Activated CD4-positive, alpha-beta T cell treated with anti-CD3 and anti-CD28 coated beads, Interleukin-2, amount 50 U/mL, for 4 hours (primary cell): ENCODE data around the gene CCL28.
"Not testable (repeated sequence)": the region's sequence is repeated elsewhere in the genome, so short reads cannot be mapped to it uniquely, and the experiment has no call there.

Source experiments
- DNase-seq, 2 experiments: peaks; one replicate each; pipeline ENCODE4 v3.0.0-alpha.2; 2020

Gene CCL28

DNA sequence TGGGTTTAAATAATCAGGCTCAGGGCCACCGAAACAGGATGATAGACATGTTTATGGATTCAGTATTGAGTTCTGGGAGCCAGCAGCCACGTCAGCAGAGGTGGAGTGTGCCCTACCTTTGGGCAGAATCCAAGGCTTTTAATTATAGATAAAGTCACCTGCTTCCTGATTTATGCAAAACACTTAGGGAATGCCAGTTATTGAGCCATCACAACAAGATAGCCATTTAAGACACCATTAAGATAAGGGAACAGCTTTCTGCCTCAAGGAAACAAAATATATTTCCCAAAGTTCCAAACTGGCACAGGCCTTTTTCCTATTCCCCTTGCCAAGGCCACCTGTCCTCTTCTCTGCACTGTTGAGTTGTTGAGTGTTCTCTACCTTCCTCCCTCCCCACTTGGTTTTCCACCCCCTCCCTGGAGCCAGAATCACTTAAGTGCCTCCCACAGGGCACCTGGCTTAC is 2.4 kb downstream of the CCL28 start:
- DNase-seq = no peak

DNA sequence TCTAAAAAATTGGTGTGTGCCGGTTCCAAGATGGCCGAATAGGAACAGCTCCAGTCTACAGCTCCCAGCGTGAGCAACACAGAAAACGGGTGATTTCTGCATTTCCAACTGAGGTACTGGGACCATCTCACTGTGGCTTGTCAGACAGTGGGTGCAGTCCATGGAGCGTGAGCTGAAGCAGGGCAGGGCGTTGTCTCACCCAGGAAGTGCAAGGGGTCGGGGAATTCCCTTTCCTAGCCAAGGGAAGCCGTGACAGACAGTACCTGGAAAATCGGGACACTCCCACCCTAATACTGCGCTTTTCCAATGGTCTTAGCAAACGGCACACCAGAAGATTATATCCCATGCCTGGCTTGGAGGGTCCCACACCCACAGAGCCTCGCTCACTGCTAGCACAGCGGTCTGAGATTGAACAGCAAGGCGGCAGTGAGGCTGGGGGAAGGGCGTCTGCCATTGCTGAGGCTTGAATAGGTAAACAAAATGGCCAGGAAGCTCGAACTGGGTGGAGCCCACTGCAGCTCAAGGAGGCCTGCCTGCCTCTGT is 9.6 kb downstream of the CCL28 start:
- DNase-seq = not testable (repeated sequence)

DNA sequence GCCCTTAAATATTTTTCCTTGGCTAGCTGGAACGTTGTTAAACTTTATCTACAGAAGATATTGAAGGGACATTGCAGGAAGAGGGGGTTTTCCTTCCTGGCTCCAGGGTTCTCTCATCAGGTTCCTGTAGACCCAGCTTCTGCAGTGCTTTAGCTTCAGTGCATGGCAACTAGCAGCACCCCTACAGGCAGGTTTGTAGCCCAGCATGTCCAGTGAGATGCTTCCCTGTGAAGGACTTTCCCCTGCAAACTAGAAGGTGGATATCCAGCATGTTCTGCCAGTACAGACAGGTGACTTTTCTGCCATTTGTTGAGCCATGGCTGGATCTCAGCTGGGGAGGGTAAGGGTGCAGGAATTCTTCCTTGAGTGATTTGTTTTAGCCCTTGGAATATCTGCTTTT is 10.4 kb downstream of the CCL28 start:
- DNase-seq = no peak

DNA sequence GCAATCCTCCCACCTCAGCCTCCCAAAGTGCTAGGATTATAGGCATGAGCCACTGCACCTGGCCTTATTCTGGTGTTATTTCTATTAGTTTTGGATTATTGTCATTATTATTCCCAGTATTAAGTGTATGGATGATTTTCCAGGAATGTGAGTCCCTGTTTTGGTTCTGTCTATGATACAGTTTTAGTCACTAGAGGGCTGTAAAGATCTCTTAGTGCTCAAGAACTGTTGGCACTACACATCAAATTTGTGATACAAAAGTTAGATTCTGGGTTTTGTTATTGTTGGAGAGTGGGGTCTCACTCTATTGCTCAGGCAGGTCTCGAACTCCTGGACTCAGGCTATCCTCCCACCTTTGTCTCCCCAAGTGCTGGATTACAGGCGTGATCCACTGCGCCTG is 12.1 kb downstream of the CCL28 start:
- DNase-seq = no peak

DNA sequence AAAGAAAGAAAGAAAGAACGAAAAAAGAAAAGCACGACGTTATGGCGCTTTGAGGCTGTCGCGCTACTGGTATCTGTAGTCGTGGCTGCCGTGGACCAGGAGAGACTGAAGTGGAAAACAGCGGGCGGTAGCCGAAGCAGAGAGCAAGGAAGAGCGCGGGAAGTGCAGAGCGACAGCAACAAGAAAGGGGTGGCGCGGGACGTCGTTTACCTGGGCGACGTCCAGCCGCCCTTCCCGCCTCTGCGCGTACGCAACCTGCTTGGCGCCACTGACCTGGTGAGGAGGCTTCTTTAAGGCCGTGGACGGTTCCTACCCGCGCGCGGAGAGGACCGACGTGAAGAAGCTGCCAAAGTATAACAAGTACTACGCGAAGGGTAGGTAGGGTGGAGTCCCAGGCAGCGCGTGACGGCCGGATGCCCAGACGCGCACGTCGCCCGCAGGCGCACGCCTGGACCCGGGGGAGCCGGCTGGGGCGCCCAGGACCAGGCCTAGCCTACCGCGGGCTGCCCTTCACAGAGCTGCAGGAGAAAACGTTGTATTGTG is 15.4 kb downstream of the CCL28 start:
- DNase-seq = peak; percentile 26 to 30

DNA sequence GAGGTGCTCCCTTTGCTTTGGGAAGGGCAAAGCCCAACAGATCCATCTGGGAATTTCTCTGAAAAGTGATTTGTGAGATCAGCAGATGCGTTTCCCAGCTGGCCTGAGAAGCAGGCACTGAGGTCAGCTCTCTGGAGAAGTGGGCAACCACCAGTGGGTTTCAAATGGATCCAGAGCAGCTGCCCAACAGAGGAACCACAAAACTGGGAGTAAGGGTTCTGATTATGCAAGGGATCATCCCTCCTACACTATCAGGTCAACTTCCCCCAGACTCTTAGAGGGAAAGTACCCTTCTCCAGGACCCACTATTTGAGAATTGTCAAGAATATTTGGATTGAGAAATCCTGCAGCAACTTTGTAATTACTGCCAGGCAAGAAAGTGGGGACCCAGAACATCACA is 21.7 kb downstream of the CCL28 start:
- DNase-seq = no peak

DNA sequence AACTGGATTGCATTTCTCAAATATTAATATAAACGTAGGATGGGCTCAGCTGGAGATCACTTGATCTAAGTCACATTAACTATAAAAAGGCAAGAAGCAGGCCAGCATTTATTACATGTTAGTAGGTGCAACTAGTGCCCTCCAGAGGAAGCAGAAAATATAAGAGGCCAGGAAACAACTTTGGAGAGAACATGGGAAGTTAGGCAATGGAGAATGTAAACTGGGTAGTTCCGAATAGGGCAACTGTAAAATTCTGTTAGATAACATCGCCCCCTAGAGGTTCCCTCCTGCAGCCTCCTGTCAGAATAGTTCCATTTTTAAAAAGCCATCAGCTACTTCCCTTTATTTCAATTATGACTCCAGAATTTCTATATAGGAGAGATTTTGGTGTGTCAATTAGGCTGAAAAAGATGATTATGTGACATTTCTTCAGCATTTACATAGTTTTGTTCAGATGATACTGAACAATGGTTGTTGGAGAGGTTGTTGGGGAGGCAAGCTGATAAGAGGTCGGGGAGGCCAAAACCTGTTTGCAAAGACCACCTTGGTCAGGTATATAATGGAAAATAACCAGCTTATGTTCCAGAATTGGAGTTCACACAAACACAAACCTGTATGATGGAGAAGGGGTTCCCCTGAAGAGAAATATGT is 22.4 kb downstream of the CCL28 start:
- peak; percentile 27 to 37 for DNase-seq

DNA sequence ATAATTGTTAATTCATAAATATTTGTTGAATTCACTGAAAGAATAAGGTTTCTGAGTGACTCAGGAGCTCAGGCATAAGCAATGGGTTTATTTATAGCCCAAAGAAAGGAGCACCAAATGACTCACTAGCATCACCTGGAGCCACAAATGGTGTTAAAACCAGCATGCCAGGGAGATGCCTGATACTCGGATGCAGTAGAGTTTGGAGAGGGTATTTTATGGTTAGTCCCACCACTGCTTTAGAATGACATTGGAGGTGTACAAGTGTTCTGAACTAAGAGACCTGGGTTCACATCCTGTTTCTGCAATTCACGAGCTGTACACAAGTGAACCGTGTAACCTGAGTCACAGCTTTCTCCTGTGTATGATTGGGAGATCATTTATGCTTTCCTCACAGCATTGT is 25.2 kb downstream of the CCL28 start:
- DNase-seq = no peak

DNA sequence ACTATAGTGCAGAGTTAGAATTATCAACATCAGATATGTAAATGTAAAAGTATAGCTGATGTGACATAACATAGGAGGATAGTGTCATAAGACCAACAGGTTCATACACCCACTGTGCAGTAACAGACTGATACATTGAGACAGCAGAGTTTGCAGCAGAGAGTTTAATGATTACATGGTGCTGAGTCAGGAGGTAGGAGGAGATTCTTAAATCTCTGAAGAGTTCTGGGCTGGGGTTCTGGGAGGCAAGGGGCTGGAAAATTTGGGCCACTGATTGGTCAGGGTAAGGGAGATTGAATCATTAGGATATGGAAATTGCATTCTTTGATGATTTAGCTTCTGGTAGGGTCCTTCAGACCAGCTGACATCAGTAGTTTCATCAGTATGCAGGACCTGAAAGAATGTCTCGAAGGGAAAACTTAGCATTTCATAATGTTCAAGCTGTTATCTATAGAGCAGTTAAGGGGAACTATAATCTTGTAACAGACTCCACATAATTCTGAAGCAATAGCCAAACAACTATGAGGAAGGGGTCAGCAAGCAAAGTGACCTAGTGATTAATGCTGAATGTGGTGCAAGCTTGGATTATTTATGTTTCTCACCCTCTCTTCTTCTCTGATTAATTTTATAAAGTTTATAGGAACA is 35.6 kb downstream of the CCL28 start:
- DNase-seq = no peak

DNA sequence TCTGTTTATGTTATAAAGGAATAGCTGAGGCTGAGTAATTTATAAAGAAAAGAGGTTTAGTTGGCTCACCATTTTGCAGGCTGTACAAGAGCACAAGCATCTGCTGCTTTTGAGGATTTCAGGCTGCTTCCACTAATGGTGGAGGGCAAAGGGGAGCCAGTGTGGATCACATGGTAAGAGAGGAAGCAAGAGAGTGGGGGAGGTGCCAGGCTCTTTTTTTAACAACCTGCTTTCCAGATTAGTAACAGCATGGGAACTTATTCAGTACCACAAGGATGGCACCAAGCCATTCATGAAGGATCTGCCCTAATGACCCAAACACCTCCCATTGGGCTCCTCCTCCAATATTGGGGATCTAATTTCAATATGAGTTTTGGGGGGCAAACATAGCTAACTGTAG is 40.4 kb downstream of the CCL28 start:
- DNase-seq = no peak

DNA sequence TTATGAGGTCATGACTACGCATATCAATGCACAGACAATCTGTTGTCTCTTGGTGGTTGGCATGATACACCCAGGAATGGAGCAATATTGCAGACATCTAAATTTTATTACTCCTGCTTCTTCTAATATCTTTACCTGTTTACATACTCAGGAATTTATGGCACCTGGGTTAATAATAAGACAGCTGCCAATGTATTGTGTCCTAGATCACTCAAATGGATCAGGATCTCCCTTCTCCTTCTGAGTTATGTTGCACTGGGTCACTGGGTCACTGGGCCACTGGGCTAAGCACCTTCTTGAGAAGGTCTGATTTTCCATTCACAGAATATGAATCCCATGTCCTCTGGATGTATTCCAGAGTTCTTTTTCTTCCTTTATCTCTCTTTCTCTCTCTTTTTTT is 41.8 kb downstream of the CCL28 start:
- no peak for DNase-seq

DNA sequence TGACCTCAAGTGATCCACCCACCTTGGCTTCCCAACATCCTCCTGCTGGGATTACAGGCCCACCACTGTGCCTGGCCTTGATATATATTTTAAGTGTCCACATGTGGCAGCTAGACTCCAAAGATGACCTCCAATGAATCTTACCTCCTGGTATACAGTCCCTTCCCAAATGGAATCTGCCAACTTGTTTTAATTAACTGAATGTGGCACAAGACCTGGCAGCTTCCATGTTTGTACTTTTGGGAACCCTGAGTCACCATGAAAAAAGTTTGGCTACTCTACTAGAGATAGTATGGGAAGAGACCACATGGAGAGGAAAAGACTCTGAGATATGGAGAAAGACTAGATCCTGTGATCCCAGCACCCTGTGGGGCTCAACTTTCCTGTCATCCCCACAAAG is 42.5 kb downstream of the CCL28 start:
- no peak for DNase-seq

DNA sequence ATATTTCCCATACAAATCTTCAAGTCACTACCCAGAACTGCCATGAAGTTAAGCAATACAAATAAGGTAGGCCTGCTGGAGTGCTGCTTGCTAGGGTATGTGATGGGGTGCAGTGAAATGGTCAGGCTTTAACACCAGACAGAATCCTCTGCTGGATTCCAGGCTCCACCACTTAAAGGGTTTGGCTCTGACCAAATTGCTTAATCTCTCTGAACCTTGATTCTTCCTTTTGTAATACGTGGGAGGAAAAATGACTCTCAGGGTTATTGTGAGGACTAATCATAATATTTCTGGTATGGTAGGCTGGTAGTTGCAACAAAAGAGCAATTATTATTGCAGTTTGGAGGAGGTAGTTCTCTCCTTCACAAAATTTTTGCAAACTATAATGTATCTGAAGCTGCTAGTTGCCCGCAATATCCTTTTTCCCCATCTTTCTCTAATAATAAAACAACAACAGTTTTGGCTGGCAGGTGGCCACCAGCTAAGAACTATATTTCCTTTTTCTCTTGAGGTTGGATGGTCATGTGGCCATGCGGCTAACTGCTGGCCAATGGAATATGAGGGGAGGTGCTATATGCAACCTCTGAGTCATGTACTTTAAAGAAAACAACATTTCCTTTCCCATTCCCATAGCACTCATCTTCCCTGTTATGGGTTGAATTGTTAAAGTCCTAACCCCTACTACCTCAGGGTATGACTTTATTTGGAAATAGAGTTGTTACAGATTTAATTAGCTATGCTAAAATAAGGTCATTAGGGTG is 44.1 kb downstream of the CCL28 start:
- no peak for DNase-seq

DNA sequence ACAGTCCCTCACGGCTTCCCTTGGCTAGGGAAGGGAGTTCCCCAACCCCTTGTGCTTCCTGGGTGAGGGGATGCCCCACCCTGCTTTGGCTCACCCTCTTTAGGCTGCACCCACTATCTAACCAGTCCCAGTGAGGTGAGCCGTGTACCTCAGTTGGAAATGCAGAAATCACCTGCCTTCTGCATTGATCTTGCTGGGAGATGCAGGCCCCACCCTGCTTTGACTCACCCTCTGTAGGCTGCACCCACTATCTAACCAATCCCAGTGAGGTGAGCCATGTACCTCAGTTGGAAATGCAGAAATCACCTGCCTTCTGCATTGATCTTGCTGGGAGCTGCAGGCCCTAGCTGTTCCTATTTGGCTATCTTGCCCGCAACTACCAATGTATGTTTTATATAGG is 44.7 kb downstream of the CCL28 start:
- DNase-seq = no peak

DNA sequence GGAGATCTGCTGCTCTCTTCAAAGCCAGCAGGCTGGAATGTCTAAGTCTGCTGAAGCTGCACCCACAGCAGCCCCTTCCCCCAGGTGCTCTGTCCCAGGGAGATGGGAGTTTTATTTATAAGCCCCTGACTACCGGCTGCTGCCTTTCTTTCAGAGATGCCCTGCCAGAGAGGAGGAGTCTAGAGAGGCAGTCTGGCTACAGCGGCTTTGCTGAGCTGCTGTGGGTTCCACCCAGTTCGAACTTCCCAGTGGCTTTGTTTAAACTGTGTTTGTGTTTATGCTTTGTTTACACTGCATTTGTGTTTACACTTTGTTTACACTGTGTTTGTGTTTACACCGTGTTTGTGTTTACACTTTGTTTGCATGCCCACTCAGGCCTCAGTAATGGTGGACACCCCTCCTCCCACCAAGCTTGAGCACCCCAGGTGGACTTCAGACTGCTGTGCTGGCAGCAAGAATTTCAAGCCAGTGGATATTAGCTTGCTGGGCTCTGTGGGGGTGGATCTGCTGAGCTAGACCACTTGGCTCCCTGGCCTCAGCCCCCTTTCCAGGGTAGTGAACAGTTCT is 45.4 kb downstream of the CCL28 start:
- DNase-seq = not testable (repeated sequence)

DNA sequence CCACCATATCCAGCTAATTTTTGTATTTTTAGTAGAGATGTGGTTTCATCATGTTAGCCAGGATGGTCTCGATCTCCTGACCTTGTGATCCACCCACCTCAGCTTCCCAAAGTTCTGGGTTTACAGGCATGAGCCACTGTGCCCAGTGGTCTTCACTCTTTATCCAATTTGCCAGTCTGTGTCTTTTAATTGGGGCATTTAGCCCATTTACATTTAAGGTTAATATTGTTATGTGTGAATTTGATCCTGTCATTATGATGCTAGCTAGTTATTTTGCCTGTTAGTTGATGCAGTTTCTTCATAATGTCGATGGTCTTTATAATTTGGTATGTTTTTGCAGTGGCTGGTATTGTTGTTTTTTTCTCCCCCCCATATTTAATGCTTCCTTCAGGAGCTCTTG is 47.0 kb downstream of the CCL28 start:
- DNase-seq = not testable (repeated sequence)

DNA sequence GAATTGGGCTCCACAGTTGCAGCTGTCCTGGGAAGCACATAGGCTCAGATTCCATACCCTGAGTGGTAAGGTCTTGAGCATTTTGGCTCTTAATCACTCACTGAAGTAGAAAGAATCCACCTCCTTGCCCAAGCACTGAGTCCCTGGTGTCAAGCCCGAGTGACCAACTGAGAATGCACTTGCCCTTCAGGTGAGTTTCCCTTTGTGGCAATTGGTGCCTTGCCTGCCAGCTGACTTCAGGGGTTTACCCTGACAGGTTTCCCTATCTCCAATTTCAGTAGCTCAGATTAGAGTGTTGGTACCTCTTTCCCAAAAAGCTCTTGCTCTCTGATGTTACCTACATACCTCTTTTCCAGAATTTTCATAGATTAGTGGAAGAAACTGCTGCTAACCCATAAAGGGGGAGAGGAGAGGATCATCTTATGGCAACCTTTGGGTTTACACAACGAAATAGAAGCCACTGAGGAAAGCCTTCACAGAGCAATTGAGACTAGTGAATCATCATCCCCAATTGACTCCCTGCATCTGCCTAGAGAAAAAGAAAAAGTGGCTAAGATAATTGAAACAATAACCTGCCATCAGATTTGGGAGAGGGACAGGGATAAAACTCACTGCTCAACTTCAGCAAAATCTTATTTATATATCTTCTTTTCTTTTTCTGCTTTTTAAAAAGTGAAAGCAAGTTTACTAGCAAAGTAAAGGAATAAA is 48.6 kb downstream of the CCL28 start:
- DNase-seq = no peak

DNA sequence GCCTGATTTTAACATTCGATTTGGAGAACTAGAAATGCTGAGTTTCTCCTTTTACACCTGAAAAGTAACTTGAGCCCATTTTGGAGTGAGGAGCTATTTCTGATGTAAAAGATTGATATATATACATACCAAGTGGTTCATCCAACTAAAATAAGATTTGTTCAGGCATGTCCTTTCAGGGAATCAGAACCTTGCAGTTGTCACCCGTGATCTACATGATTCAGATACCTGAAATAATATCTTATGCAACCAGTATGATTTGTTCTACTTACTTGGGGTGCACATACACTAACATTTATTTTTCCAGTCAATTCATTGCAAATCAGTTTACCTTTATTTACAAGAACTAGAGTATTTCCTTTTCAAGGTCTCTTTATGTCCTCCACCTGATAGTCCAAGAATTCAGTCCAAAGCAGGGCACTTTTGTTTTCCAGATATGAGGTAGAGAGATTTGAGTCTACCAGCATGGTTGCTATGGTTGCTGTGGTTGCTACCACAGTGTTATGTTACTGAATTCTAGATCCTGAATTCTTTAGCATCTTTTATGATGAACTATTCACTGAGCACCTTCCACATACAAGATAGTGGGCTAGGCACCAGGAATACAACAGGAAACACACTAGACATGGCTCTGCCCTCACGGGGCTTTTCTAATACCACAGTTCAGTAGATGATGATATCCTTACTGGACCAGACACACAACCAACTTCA is 49.3 kb downstream of the CCL28 start:
- DNase-seq = no peak

DNA sequence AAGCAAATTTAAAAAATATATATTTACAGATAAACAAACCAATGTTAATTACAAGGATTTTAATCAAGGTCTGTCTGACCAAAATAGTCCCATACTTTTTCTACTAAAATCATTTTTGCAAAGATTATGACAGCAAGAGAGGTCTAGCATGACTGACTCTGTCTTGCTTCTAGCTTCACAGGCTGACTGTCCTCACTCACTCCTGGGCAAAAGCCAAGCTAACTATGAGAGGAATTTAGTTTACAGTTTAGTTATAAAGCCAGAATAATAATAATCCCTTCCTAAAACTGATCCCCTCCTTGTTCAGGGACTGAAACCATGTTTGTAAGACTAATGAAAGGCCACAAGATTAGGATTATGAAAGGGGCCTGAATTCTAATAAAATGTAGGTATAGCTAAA is 53.5 kb downstream of the CCL28 start:
- DNase-seq = no peak

DNA sequence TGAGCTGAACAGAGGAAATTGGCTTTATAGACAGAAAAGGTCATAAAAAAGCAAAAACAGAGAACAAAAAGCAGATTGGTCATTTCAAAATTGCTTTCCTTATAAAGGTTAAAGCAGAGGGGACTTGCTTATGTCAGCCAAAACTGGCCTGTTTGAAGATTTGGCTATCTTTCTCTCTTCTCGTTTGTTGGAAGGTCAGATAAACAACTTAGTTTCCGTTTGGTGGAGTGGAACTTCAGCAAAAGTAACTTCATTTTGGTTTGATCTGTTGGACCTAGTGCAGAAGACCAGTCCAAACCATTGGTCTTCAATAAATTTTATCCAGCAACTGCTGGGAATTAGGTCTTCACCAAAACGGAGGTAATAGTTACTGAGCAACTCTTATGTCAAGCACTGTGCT is 53.9 kb downstream of the CCL28 start:
- no peak for DNase-seq

DNA sequence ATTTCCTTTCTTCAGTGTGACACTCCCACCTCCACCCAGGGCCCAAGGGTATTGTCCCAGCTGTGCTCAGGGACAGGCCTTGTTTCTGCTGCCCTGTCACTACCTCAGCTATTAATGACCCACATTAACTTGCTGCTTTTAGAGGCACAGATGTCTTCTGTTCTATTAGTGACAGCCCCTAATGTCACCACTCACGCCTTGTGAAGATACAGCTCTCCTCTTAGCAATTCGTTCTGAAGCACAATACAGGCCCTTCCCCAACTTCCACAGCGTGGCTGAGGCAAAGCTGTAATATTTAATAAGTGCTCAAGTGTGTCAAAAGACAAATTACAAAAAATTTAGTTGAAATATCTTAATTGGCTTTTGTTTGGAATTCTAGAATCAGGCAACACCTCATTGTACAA is 54.3 kb downstream of the CCL28 start:
- DNase-seq = no peak

DNA sequence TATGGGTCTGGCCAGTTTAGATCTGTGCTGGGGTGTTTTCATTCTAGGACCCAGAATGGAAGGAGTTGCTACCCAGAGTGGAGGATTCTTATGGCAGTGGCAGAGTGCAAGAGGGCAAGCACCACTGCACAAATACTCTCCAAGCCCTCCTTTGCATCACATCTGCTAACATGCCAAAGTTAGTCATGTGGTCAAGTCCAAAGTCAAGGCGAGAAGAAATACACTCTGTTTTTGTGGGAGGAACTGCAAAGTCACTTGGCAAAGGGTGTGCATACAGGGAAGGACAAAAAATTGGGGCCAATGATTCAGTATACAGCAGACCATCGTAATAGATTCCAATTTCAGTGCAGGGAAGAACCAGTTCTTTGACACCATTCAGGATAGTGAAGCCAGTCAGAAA is 55.1 kb downstream of the CCL28 start:
- no peak for DNase-seq
